A673 (cell line): ENCODE results near the gene MYCN.

Experiments used
- CTCF ChIP-seq: fragments of 300-800, 200-600 bp; sonication (generic); conservative IDR thresholded peaks from 2 replicates; pipeline ENCODE4 v1.5.1; 2017; ENCODE audit warnings: low read depth, mild to moderate bottlenecking, antibody characterized with exemption, low read length, moderate library complexity, mixed read lengths
- EZH2 ChIP-seq: fragments of 200-600 bp; sonication (generic); IDR thresholded peaks from 2 replicates; pipeline ENCODE4 v1.6.1; 2017; ENCODE audit warnings: borderline replicate concordance, low read depth, mild to moderate bottlenecking, mixed read lengths, antibody characterized with exemption, low read length; ENCODE audit not compliant: poor library complexity, severe bottlenecking

GRCh38 chr2:15939556-15939853 lies 845 bp upstream of the MYCN start:
- TF ChIP-seq CTCF (no peak; the same call in 1 of the 2 replicates), EZH2 (no peak)
